Ishikawa (cell line): ENCODE data around the gene ZNF423.

Experiments
- CEBPB ChIP-seq: IDR thresholded peaks from 2 replicates; pipeline ENCODE4 v1.6.1; 2012
- CREB1 ChIP-seq: IDR thresholded peaks from 2 replicates; pipeline ENCODE4 v1.6.1; 2012; ENCODE audit warnings: low read depth
- EGR1 ChIP-seq: IDR thresholded peaks from 2 replicates; pipeline ENCODE4 v1.6.1; 2012
- EP300 ChIP-seq: IDR thresholded peaks from 2 replicates; pipeline ENCODE4 v1.6.1; 2012; ENCODE audit warnings: borderline replicate concordance
- FOXM1 ChIP-seq: IDR thresholded peaks from 2 replicates; pipeline ENCODE4 v1.6.1; 2012; ENCODE audit warnings: low read depth, borderline replicate concordance
- MAX ChIP-seq: IDR thresholded peaks from 2 replicates; pipeline ENCODE4 v1.6.1; 2012
- NFIC ChIP-seq: IDR thresholded peaks from 2 replicates; pipeline ENCODE4 v1.6.1; 2012
- RAD21 ChIP-seq: IDR thresholded peaks from 2 replicates; pipeline ENCODE4 v1.6.1; 2012; ENCODE audit warnings: low read depth
- REST ChIP-seq: IDR thresholded peaks from 2 replicates; pipeline ENCODE4 v1.6.1; 2012; ENCODE audit warnings: low read depth, mild to moderate bottlenecking
- TAF1 ChIP-seq: IDR thresholded peaks from 2 replicates; pipeline ENCODE4 v1.6.1; 2012; ENCODE audit warnings: low read depth, mild to moderate bottlenecking
- TCF12 ChIP-seq: IDR thresholded peaks from 2 replicates; pipeline ENCODE4 v1.6.1; 2012; ENCODE audit warnings: low read depth
- TEAD4 ChIP-seq: IDR thresholded peaks from 2 replicates; pipeline ENCODE4 v1.6.1; 2012
- USF1 ChIP-seq: IDR thresholded peaks from 2 replicates; pipeline ENCODE4 v1.6.1; 2012
- YY1 ChIP-seq: IDR thresholded peaks from 2 replicates; pipeline ENCODE4 v1.6.1; 2012; ENCODE audit warnings: low read depth
- ZBTB7A ChIP-seq: IDR thresholded peaks from 2 replicates; pipeline ENCODE4 v1.6.1; 2012; ENCODE audit warnings: low read depth

ZNF423 gene

GRCh38 chr16:49717689-49718088, 138.2 kb downstream of the ZNF423 start:
- TF ChIP-seq RAD21 (no peak), EGR1 (no peak), EP300 (no peak), CEBPB (no peak), TAF1 (no peak), USF1 (no peak), TEAD4 (no peak), MAX (no peak), TCF12 (no peak), YY1 (no peak), CREB1 (no peak), FOXM1 (no peak), NFIC (no peak), REST (no peak)

GRCh38 chr16:49716339-49716934, 139.5 kb downstream of the ZNF423 start:
- TF ChIP-seq TCF12, result no peak
- TF ChIP-seq RAD21, result no peak
- TF ChIP-seq ZBTB7A, result no peak
- no peak for TF ChIP-seq CEBPB
- TF ChIP-seq REST, result no peak
- no peak for TF ChIP-seq USF1
- no peak for TF ChIP-seq TEAD4
- TF ChIP-seq EGR1, result no peak
- TF ChIP-seq FOXM1, result no peak

GRCh38 chr16:49713770-49714169, 142.1 kb downstream of the ZNF423 start:
- TF ChIP-seq USF1 (no peak), RAD21 (no peak), TEAD4 (no peak), CEBPB (no peak), TCF12 (no peak), REST (no peak)

GRCh38 chr16:49712542-49712941, 143.4 kb downstream of the ZNF423 start:
- TF ChIP-seq CREB1 (no peak), CEBPB (no peak), TAF1 (no peak), TCF12 (no peak), MAX (no peak), EP300 (no peak), NFIC (no peak), REST (no peak), EGR1 (no peak), ZBTB7A (no peak), USF1 (no peak), YY1 (no peak), TEAD4 (no peak), RAD21 (no peak)
